ENCODE data around the gene MYO5B. TPM values are rescaled to one million over a fixed set of nuclear protein-coding genes. Genes with fewer than 3 reads are reported as not detected.
A peak's percentile ranks its signal among the peaks of the same experiment; 100 is the strongest.

MYO5B gene
- total and polyA plus RNA-seq, 10 of the 15 experiments (the other 5 are each of a cell fraction or from before 2014, with no cell fraction given), result 2.5 to 4.5 (median 3.3) TPM

- Histone ChIP-seq H3K79me2 (ENCODE audit: control insufficient read depth, insufficient read depth, low read length) (no peaks in the 10 kb centered on the region), H3K9me3 (replicated peaks; ENCODE audit: control insufficient read depth, insufficient read depth, low read length) (no peaks in the 10 kb centered on the region), H3K27me3 (replicated peaks in 1 of 2; ENCODE audit: control insufficient read depth in 2 of 2, insufficient read depth in 2 of 2, low read length in 1 of 2) (peaks cover 0 to 6% of the 10 kb centered on the region in 2 experiments; a peak in 2 of 4 replicates), H3K36me3 (ENCODE audit: control insufficient read depth in 2 of 2, insufficient read depth in 2 of 2, low read length in 1 of 2) (no peaks in the 10 kb centered on the region), H3K9ac (ENCODE audit: control insufficient read depth, insufficient read depth, low read length) (no peak overlapping the region), H2AFZ (ENCODE audit: control insufficient read depth, low read depth, low read length) (no peak overlapping the region), H3K4me3 (no peak overlapping the region), H3K4me1 (ENCODE audit: control insufficient read depth, insufficient read depth, low read length) (no peaks in the 10 kb centered on the region), H4K20me1 (ENCODE audit: control insufficient read depth, insufficient read depth) (no peaks in the 10 kb centered on the region), H3K4me2 (ENCODE audit: control insufficient read depth, insufficient read depth) (no peak overlapping the region), H3K27ac (ENCODE audit: control insufficient read depth, insufficient read depth) (no peak overlapping the region)
- no TSS peak for BruUV-seq (replicated peaks)
- no peak for FAIRE-seq
- in situ Hi-C loops (cut with MboI), result no loop called here
- ChIA-PET CTCF (no interaction called here), SMC1A (ENCODE audit: uncharacterized antibody, unreplicated experiment) (interaction anchor here (1.1 to 1.4 kb wide), 2 partner anchors 42 to 85 kb away, joined by 3 read pairs; no protein-coding TSS in a partner anchor), RAD21 (ENCODE audit: unreplicated experiment) (no interaction called here), POLR2A (no interaction called here)
- peak; percentile 56 for ATAC-seq
- TF ChIP-seq ESRRA (IDR thresholded peaks at IDR 0.05; ENCODE audit: low read length) (no peak), BRCA1 (IDR thresholded peaks at IDR 0.05; ENCODE audit: low read depth, low read length) (no peak), RCOR1 (conservative IDR thresholded peaks at IDR 0.05; ENCODE audit: low read depth, low read length) (no peak), MAX (IDR thresholded peaks at IDR 0.05; ENCODE audit: low read depth, low read length) (no peak), EED (IDR thresholded peaks at IDR 0.05; ENCODE audit: low read depth) (no peak), HCFC1 (IDR thresholded peaks at IDR 0.05; ENCODE audit: low read length) (no peak), RELA (IDR thresholded peaks at IDR 0.05; ENCODE audit: borderline replicate concordance, partially characterized antibody) (no peak), USF1 (IDR thresholded peaks at IDR 0.05; ENCODE audit: borderline replicate concordance, extremely low read length, insufficient read depth, low read depth, low read length) (no peak), RAD21 (IDR thresholded peaks at IDR 0.05; ENCODE audit: insufficient read depth, low read depth, low read length) (no peak), ATF2 (IDR thresholded peaks at IDR 0.05; ENCODE audit: low read length) (no peak), NR2C1 (IDR thresholded peaks at IDR 0.05) (no peak), ZSCAN29 (IDR thresholded peaks at IDR 0.05) (no peak), KDM1A (IDR thresholded peaks at IDR 0.05; ENCODE audit: borderline replicate concordance) (no peak)
- intact Hi-C loops (cut with micrococcal nuclease; ENCODE audit: unreplicated experiment), result no loop called here
- DNase-seq (ENCODE audit: low read depth, low spot score), result no peak
These were observed 160.9 kb downstream of the MYO5B start for GRCh38 chr18:50034029-50034428.
